NCI-H146 (cell line): ENCODE measurements around the gene FAM228B.
"Not testable (repeated sequence)": the region's sequence is repeated elsewhere in the genome, so short reads cannot be mapped to it uniquely, and the experiment has no call there.

Source experiments
- DNase-seq: peaks from one replicate; lab custom pipeline; 2025; lab: John Stamatoyannopoulos, UW

FAM228B gene

DNA sequence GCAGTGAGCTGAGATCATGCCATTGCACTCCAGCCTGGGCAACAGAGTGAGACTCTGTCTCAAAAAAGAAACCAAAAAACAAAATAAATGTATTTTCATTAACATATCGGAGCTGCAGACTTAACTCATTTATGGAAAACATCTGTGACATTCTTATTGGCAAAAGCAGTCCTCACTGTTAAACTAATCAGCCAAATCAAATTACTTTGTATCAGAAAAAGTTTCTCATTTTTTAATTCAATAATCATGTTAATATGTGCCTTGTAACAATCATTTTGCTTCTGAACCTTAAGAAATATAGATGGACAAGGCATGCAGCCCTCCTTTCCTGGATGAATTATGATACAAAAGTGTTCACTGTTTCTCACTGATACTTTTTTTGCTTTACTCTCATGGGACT is 20.6 kb upstream of the FAM228B start:
- DNase-seq: no peak

GRCh38 chr2:24104110-24104650 is 19.1 kb upstream of the FAM228B start:
- DNase-seq: peak; percentile 32

- DNase-seq: no peak
These were observed 18.4 kb upstream of the FAM228B start for GRCh38 chr2:24104906-24105305.

GRCh38 chr2:24105816-24106215 is 17.5 kb upstream of the FAM228B start:
- no peak for DNase-seq

DNA sequence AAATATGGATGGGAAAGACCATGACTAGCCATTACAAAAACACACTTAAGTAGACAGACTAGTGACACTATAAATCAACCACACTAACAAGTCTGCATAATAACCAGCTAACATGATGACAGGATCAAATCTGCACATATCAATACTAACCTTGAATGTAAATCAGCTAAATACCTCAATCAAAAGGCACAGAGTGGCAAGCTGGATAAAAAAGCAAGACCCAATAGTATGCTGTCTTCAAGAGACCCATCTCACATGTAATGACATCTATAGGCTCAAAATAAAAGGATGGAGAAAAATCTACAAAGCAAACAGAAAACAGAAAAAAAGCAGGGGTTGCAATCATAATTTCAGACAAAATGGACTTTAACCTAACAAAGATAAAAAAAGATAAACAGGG is 16.5 kb upstream of the FAM228B start:
- no peak for DNase-seq

DNA sequence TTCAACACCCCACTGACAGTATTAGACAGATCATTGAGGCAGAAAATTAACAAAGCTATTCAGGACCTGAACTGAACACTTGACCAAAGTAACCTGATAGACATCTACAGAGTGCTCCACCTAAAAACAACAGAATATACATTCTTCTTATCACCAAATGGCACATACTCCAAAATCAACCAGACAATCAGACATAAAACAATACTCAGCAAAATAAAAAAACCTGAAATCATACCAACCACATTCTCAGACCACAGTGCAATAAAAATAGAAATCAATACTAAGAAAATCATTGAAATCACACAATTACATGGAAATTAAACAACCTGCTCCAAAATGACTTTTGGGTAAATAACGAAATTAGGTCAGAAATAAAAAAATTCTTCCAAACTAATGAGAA is 15.9 kb upstream of the FAM228B start:
- DNase-seq: no peak

GRCh38 chr2:24109431-24109830 is 13.8 kb upstream of the FAM228B start:
- not testable (repeated sequence) for DNase-seq

DNA sequence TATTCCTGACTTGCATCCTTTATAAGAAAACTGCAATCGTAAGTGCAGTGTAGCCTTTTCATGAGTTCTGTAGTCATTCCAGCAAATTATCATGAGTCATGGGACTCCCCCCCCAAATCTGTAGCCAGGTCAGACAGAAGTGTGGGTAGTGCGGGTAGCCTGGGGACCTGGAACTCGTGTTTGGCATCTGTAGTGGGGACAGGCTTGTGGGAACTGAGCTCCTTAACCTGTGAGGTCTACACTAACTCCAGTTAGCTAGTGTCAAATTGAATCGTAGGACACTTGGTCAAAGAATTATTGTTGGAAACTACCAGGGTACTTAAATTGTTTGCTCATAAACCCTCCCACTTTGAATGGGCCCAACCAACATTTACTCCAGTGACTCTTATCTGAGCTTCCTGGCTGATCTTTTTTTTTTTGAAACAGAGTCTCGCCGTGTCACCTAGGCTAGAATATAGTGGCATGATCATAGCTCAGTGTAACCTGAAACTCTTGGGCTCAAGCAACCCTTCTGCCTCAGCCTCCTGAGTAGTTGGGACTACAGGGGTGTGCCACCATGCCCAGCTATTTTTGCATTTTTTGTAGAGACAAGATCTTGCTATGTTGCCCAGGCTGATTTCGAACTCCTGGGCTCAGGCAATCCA is 12.5 kb upstream of the FAM228B start:
- no peak for DNase-seq

DNA sequence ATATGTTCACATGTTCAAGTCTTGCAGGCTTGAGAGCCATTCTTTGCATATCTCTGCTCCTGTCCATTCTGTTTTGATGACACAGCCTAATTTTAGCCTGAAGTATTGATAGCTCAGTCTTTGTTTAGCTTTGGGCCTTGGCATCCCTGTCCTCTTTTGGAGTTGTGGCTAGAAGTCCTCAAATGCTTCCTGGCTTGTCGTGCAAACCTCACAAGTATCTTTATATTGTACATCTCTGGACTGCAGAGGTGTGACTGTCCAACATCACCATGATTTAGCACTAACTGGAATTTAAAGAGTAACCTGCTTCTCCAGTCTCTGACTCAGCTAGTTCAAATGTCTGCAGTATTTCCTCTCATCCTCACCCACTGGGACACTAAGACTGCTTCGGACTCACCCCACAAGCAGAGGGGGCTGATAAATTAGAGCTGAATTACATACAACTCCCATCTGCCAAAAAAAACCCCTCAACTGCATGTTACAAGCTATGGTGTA is 11.8 kb upstream of the FAM228B start:
- DNase-seq: no peak

DNA sequence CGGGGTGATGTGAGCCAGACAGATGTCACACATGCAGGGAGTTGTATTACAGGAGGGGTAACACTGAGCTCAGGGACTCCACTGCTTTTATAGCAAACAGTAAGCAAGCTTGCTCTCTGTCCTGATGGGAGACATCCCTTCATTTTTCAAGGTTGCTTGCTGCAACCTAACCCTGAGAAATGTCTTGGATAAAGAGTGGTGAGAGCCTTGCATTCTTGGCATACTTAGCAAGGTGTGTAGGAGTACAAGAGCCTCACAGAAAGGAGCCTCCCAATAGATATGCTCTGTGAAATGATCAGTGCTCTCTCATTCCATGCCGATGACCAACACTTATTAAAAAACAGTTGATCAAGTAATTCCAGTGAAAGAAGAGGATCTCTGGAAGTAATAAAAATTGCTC is 8.2 kb upstream of the FAM228B start:
- DNase-seq: no peak

DNA sequence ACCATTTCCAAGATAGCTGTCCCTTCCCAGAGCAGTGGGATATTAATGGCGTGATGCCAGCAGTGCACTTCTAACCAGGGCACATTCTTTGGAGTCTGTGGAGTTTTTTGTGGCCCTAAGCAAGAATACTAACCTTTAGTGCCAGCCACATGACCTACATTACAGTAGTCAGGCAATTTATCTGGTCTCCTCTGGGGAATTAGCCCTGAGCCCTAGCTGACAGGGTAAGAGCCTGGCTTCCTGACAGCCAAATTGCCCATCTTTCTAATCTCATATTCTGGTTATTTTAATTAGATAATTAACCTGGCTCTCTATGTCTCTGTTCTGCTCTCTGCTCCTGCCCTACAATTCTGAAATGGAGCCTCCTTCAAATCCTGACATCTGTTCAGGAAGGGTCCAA is 5.4 kb upstream of the FAM228B start:
- DNase-seq: no peak

DNA sequence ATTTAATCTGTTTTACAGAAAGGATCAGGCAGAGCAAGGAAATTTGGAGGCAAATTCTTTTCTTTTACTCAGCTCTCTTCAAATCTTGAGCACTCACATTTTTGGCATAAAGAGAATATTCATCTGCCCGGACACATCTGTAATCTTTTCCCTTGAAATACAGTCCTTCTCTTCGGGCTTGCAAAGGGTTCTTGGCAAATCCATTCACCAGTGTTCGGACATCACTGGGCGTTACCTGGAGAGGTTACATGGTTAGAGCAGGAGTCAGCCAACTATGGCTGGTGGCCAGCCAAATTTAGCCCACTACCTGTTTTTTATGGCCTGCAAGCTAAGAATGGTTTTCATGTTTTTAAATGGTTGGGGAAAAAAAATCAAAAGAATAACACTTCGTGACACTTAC is 2.2 kb upstream of the FAM228B start:
- no peak for DNase-seq

DNA sequence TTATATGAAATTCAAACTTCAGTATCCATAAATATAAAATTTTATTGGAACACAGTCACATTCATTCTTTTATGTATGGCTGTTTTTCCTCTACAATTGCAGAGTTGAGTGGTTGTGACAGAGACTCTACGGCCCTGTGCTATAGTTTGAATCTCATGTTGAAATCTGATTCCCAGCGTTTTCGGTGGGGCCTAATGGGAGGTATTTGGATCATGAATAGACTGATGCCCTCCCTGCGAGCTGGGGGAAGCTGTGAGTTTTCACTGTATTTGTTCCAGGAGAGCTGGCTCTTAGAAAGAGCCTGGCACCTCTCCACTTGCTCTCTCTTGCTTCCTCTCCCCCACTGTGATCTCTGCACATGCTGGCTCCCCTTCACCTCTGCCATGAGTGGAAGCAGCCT is 1.8 kb upstream of the FAM228B start:
- DNase-seq: no peak

- DNase-seq: peak; percentile 25
These were observed 689 bp upstream of the FAM228B start for GRCh38 chr2:24122366-24123194.

- DNase-seq: peak; percentile 73
These were observed 782 bp downstream of the FAM228B start for GRCh38 chr2:24123922-24124580.

- no peak for DNase-seq
These were observed 2.7 kb downstream of the FAM228B start for GRCh38 chr2:24125956-24126355.

- no peak for DNase-seq
These were observed 9.3 kb downstream of the FAM228B start for GRCh38 chr2:24132543-24132942.

- DNase-seq: not testable (repeated sequence)
These were observed 17.0 kb downstream of the FAM228B start for GRCh38 chr2:24140305-24140704.

- DNase-seq: no peak
These were observed 24.1 kb downstream of the FAM228B start for GRCh38 chr2:24147364-24147763.

DNA sequence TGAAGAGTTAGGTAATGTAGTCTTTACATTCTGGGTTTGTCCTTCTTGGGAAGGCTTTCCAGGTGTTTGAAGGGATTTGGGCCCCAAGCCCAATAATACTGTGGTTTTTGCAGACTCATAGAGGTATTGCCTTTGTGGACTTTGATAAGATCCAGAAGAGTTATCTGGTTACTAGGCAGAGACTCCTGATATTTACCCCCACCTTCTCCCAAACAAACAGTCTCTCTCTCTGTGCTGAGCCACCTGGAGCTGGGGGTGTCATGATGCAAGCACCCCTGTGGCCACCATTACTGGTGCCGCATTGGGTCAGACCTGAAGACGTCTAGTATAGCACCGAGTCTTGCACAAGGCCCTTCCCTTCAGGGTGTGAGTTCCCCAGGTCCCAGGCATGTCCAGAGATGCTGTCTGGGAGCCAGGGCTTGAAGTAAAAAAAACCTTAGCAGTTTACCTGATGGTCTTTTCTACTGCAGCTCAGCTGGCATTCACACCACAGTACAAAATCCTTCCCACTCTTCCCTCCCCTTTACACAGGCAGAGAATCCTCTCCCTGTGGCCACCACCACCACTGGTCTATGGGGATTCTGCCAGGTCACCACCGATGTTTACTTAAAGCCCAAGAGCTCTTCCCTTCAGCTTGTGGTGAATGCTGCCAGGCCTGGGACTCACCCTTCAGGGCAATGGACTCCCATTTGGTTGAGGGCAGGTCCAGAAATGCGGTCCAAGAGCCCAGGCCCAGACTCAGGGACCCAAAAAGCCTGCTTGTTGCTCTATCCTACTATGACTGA is 29.3 kb downstream of the FAM228B start:
- DNase-seq: no peak

DNA sequence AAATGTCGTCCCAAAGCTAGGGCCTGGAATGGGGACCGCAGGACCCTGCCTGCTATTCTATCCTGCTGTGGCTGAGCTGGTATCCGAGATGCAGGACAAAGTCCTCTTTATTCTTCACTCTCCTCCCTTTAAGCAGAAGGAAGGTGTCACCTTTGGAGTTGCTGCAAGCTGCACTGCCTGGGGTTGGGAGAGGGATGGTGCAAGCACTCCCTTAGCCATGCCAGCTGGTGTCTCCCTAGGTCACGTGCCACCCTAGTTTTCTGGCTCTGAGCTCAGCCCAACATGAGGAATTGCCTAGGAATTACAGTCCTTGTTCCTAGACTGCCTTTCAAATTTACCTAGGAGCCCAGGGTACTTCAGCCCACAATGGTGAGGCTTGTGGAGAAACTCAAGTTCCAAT is 30.2 kb downstream of the FAM228B start:
- DNase-seq: no peak

DNA sequence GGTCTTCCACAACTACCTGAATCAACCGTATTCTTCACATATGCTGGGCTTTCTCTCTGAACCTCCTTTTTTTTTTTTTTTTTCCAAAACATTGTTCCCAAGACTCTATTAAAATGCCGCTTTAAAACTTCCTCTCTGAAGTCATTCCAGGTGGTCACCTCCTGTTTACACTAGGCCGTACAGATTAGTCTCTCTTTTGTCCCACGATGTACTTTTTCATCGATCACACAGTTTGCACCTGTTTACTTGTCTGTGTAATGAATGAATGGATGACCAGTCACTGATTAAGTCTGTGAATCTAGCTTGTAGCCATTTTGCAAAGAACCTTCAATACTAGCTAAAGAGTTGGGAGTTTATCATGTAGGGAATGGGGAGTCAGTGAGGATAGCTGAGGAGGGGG is 34.9 kb downstream of the FAM228B start:
- DNase-seq: peak; percentile 86
